Parathyroid adenoma (tissue), 2 donors: ENCODE results near the gene CDH4.

Experiments used
- H2AFZ ChIP-seq: fragments of 300-600 bp; sonication (generic); one replicate; pipeline ENCODE4 v1.7.0; 2017; ENCODE audit warnings: antibody characterized with exemption, mild to moderate bottlenecking
- H3K27ac ChIP-seq: fragments of 300-600 bp; sonication (generic); one replicate; pipeline ENCODE4 v1.7.0; 2017
- H3K27me3 ChIP-seq: fragments of 300-600 bp; sonication (generic); one replicate; pipeline ENCODE4 v1.7.0; 2017; ENCODE audit warnings: low read length; ENCODE audit not compliant: control insufficient read depth, insufficient read depth
- H3K36me3 ChIP-seq: fragments of 300-600 bp; sonication (generic); one replicate; pipeline ENCODE4 v1.7.0; 2017; ENCODE audit warnings: low read length; ENCODE audit not compliant: control insufficient read depth, insufficient read depth
- H3K4me1 ChIP-seq: fragments of 300-600 bp; sonication (generic); one replicate; pipeline ENCODE4 v1.7.0; 2017; ENCODE audit warnings: control low read depth
- H3K4me2 ChIP-seq: fragments of 300-600 bp; sonication (generic); one replicate; pipeline ENCODE4 v1.7.0; 2017; ENCODE audit warnings: low read length
- H3K4me3 ChIP-seq: fragments of 300-600 bp; sonication (generic); one replicate; pipeline ENCODE4 v1.7.0; 2017; ENCODE audit warnings: low read depth, low read length
- H3K79me2 ChIP-seq: fragments of 300-600 bp; sonication (generic); one replicate; pipeline ENCODE4 v1.7.0; 2017; ENCODE audit warnings: control low read depth
- H3K9ac ChIP-seq: fragments of 300-600 bp; sonication (generic); one replicate; pipeline ENCODE4 v1.7.0; 2017; ENCODE audit warnings: mild to moderate bottlenecking
- H3K9me3 ChIP-seq: fragments of 300-600 bp; sonication (generic); one replicate; pipeline ENCODE4 v1.7.0; 2017; ENCODE audit warnings: low read length; ENCODE audit not compliant: control insufficient read depth
- TF ChIP-seq, protein P1 (sequence below): fragments of 300-600 bp; sonication (generic); IDR thresholded peaks from one replicate; pipeline ENCODE4 v1.7.0; 2017; ENCODE audit warnings: antibody characterized with exemption, mild to moderate bottlenecking
- donor health status: primary hyperparathyroidism.

Gene CDH4

DNA sequence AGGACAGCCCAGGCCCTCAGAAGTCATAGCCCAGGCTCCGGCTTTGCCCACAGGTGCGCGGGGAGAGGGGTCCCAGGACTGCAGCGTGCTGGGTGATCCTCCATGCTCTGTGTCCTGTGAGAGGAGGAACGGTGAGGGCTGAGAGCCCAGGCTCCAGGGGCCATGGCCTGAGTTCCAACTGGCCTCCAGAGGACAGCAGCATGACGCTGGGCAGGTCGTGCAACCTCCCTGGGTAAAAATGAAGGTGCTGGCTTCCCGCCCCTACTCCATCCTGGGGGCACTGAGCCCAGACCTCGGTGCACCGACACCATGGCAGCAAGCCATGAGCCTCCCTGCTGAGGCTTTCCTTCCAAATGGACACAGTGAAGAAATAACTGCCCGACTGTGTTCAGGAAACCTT, 508.3 kb downstream of the CDH4 start:
- no peak overlapping the region for H2AFZ ChIP-seq
- H3K79me2 ChIP-seq = no peaks in the 10 kb centered on the region
- no peak overlapping the region for H3K4me2 ChIP-seq
- H3K9ac ChIP-seq = no peak overlapping the region
- no peak overlapping the region for H3K4me3 ChIP-seq
- H3K27ac ChIP-seq = no peak overlapping the region
- no peaks in the 10 kb centered on the region for H3K36me3 ChIP-seq
- H3K27me3 ChIP-seq = no peaks in the 10 kb centered on the region
- TF ChIP-seq, protein P1, sequence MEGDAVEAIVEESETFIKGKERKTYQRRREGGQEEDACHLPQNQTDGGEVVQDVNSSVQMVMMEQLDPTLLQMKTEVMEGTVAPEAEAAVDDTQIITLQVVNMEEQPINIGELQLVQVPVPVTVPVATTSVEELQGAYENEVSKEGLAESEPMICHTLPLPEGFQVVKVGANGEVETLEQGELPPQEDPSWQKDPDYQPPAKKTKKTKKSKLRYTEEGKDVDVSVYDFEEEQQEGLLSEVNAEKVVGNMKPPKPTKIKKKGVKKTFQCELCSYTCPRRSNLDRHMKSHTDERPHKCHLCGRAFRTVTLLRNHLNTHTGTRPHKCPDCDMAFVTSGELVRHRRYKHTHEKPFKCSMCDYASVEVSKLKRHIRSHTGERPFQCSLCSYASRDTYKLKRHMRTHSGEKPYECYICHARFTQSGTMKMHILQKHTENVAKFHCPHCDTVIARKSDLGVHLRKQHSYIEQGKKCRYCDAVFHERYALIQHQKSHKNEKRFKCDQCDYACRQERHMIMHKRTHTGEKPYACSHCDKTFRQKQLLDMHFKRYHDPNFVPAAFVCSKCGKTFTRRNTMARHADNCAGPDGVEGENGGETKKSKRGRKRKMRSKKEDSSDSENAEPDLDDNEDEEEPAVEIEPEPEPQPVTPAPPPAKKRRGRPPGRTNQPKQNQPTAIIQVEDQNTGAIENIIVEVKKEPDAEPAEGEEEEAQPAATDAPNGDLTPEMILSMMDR = no peak
- H3K4me1 ChIP-seq = no peaks in the 10 kb centered on the region
- no peaks in the 10 kb centered on the region for H3K9me3 ChIP-seq

DNA sequence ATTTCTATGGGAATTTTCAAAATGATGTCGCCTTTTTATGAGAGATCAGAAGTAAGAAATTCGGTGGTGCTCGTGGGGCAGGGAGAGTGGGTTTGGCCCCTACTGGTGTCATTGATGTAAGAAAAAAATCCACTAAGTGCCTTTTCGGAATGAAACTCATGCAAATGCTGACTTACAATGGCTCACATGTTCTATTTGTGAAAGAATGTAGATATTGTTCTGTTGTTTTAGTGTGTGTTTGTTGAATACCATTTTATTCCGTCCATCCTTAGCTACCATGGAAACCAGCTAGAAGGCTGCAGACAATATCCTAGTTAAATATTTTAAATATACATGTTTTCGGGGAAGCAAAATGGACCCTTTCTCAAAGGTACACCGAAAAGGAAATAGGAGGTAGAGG, 508.7 kb downstream of the CDH4 start:
- H3K27ac ChIP-seq = no peak overlapping the region
- H3K4me1 ChIP-seq = no peaks in the 10 kb centered on the region
- H3K27me3 ChIP-seq = no peaks in the 10 kb centered on the region
- no peaks in the 10 kb centered on the region for H3K9me3 ChIP-seq
- H3K36me3 ChIP-seq = no peaks in the 10 kb centered on the region
- H3K79me2 ChIP-seq = no peaks in the 10 kb centered on the region
- no peak overlapping the region for H3K4me2 ChIP-seq
- H2AFZ ChIP-seq = no peak overlapping the region
- H3K4me3 ChIP-seq = no peak overlapping the region
- TF ChIP-seq, protein P1 = no peak
- no peak overlapping the region for H3K9ac ChIP-seq

DNA sequence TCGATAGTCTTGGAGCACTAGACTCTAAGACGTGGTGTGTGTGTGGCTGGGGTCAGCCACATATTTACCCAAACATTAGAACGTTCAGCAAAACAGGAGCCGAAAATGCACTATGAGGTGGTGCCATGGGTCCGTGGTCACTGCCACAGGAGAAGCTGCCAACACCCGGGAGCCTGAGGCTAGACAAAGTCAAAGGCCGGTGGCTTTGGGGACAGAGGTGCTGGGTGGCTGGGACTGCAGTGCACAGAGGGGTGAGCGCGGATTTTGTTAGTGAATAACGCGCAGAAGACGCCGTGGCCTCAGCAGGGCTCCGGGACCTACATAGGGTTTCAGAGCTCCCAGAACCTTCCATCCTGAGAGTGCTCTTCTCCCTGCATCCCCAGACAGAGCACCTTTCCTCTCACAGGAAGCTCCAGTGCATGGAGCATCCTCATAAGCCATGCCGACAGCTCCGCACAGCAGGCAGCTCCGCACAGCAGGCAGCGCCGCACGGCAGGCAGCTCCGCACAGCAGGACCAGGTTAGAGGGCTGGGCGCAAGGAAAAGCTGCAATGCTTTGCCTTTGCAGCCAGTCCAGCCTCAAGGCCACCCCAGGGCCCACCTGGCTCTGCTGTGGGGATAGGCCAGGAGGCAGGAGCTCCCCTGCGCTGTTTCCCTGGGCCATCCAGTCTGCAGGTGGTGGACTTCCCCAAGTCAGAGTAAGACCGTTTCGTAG, 509.5 kb downstream of the CDH4 start:
- TF ChIP-seq, protein P1 = no peak
- Histone ChIP-seq H3K79me2 (no peaks in the 10 kb centered on the region), H3K4me2 (no peak overlapping the region), H3K9me3 (no peaks in the 10 kb centered on the region), H3K4me3 (no peak overlapping the region), H3K9ac (no peak overlapping the region), H3K36me3 (no peaks in the 10 kb centered on the region), H3K4me1 (no peaks in the 10 kb centered on the region), H3K27ac (no peak overlapping the region), H3K27me3 (no peaks in the 10 kb centered on the region), H2AFZ (no peak overlapping the region)

DNA sequence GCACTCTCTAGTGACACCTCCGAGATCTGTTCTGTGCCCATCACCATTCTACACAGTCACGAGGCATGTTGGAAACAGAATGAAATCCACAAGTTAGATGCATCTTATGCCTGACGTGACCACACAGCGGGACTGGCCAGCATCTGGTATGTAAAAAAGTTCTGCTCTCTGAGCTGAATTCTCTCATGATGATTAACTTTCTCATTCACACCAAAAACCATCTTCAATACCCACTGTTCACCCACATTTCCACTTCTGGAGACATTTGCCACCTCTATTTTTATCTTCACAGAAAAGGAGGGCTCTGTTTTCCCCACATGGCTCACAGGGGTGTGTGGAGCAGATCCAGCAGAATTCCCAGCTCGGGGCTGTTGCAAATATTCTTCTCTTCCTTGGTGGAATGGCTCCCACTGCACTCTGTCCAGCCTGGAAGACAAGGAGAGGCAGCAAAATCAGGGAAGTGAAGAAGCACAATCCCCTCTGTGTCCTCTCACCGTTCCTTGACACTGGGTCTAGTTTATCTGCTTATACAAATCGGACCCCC, 510.2 kb downstream of the CDH4 start:
- H3K79me2 ChIP-seq = no peaks in the 10 kb centered on the region
- no peaks in the 10 kb centered on the region for H3K27me3 ChIP-seq
- H3K9ac ChIP-seq = no peak overlapping the region
- H3K9me3 ChIP-seq = no peaks in the 10 kb centered on the region
- TF ChIP-seq, protein P1 = no peak
- H3K4me2 ChIP-seq = no peak overlapping the region
- no peaks in the 10 kb centered on the region for H3K4me1 ChIP-seq
- H3K4me3 ChIP-seq = no peak overlapping the region
- no peak overlapping the region for H3K27ac ChIP-seq
- H2AFZ ChIP-seq = no peak overlapping the region
- no peaks in the 10 kb centered on the region for H3K36me3 ChIP-seq
